CD4-positive, alpha-beta T cell treated with Interleukin-4 for 1 hour (primary cell): ENCODE results near the gene TTC27.
"Not testable (repeated sequence)": the region's sequence is repeated elsewhere in the genome, so short reads cannot be mapped to it uniquely, and the experiment has no call there.

Experiments used
- DNase-seq, 2 donors: peaks; one replicate each; pipeline ENCODE4 v3.0.0-alpha.2; 2020 to 2022

TTC27 gene

DNA sequence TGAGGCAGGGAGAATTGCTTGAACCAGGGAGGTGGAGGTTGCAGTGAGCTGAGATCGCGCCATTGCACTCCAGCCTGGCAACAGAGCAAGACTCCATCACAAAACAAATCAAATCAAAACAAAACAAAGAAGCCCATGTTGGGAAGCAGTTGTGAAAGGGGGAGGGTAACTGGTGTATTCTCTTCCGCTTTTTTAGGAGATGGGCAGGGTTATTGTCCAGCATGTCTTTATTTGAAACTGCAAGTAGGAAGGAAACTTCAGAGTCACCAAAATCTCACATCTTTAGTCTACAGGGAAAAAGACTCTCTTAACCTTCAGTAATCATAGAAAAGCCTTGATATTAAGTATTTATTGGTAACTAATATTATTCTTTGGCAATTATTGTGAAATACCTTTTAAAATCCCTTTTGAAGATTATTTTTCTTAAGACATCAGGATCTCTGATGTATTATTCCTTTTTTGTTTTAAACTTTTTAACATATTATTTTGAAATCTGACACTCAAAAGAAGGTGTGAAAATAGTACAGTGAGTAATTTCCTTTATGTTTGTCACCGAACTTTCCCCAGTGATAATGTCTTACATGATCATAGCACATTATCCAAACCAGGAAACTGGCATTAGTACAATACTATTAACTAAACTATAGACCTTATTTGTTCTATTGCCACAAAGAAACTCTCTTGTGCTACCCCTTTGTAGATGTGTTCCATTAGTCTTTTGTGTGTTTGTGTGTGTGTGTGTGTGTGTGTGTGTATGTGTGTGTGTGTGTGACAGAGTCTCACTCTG lies 234.6 kb downstream of the TTC27 start:
- no peak for DNase-seq

DNA sequence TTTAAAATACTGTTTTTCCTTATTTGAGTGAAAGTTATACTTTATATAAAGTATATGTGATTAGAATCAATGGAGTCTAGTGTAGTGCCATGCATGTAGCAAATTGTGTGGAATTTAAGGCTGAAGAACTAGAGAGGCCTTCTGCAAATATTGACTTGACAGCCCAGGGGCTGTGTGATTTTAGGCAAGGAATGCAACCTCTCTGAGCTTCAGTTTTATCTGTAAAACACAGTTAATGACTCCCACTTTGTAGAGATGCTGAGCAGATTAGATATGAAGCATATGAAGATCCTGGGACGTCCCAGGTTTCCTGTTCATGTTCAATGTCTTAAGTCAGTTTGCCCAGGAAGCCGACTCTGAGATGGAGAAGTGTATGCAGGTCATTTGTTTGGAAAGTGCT lies 235.5 kb downstream of the TTC27 start:
- DNase-seq, result no peak

DNA sequence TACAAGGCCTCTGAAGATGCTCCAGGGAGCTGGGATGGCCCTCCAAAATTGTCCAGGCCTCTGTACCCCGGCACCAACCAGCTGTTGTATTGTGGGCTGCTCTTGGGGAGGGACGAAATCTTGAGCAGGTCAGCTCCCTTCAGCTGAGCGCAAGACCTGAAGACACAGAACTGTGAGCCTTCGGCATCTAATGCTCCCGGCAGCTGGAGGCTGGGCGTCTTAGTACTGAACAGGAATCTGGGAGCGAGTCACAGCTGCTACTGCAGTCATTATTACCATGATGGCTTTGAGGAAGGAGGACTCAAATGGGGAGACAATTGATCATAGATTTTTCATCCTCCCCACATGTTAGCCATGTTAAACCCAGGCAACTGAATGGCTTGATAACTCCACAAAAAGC lies 236.0 kb downstream of the TTC27 start:
- no peak for DNase-seq

DNA sequence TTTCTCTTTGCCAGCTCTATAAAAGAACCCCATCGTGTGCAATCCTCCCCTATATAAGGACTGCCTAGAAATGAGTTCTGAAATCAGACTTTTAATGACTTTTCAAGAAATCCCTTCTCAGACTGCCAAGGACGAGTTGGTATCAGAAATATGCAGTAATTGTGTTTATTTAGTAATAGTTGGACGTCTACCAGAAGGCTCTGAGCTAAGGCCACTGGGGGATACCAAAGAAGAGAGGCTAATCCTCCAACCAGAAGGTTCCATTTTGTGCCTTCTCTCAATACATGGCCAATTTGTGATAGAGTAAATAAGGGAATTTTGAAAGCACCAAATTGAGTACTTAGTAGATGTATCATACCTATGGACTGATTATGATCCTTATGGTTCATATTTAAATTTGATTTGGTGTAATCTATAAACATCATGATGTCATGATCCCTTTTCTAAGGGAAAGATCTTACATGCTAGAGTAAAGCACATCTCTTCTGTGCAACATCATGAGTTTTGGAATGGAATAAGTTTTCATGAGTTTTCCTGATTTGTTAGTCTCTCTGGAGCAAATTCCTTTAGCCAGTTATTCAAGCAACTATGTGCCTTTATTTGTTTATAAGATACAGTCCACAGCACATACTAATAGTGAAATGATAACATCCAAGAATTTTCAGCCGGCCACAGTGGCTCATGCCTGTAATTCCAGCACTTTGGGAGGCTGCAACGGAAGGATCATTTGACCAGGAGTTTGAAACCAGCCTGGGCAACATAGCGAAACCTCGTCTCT lies 236.7 kb downstream of the TTC27 start:
- DNase-seq, result no peak

DNA sequence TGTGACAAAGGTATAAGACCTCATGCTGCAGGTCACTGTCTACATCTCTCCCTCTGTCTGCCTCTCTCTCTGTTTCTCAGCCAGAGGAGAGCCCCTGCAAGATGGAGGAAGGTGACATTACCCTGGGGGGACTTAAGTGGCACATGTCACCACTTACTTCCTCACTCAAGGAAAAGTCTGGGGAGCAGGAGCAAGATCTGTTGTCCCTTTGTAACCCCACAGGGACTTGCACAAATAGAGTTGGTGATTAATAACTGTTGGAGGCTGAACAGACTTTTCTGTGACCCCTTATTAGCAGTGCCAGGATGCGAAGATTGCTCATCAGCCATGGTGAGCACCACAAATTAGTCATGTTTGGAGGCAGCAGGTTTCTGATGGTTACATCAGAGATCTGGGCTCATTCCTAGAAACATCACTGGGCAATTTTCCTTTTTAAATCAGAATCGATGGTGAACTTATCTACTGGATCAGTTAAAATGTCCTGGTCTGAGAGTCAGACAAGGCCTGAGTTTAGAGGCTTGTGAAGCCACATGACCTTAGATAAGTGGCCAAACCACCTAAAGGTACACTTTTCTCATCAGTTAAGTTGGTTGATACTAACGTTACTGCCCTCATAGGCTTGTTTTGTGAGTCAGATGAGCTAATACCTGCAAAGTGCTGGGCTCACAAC lies 237.7 kb downstream of the TTC27 start:
- no peak for DNase-seq

DNA sequence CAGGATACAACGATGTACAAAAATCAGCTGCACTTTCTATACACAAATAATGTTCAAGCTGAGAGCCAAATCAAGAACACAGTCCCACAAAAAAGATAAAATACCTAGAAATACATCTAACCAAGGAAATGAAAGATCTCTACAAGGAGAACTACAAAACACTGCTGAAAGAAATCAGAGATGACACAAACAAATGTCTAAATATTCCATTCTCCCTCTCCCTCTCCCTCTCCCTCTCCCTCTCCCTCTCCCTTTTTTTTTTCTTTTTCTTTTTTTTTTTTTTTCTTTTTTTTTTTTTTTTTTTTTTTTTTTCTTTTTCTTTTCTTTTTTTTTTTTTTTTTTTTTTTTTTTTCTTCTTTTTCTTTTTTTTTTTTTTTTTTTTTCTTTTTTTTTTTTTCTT lies 238.6 kb downstream of the TTC27 start:
- not testable (repeated sequence) for DNase-seq
